Keratinocyte (primary cell): Measurements from ENCODE around the gene PTPRD.

Experiments
- CTCF ChIP-seq, 3 experiments: IDR thresholded peaks in 1 of 3; conservative IDR thresholded peaks in 1 of 3; optimal IDR thresholded peaks in 1 of 3; 2 replicates in 2 of 3; 3 replicates in 1 of 3; pipeline versions ENCODE3 to v1.5.1; 2011; ENCODE audit warnings: low read length in 3 of 3, mild to moderate bottlenecking in 3 of 3, moderate library complexity in 2 of 3, control low read depth in 1 of 3, inconsistent platforms in 1 of 3; ENCODE audit not compliant: insufficient read depth in 2 of 3; ENCODE audit errors: extremely low read depth in 1 of 3
- EZH2 ChIP-seq: IDR thresholded peaks from one replicate; pipeline ENCODE4 v1.6.1; 2012; ENCODE audit warnings: inconsistent platforms, mild to moderate bottlenecking, low read length, moderate library complexity

- TF ChIP-seq CTCF (optimal IDR thresholded peaks at IDR 0.05 in 1 of 3, IDR thresholded peaks at IDR 0.05 in 1 of 3, conservative IDR thresholded peaks at IDR 0.05 in 1 of 3; ENCODE audit: extremely low read depth in 1 of 3, insufficient read depth in 2 of 3, low read length in 3 of 3) (no peak), EZH2 (no peak)
Observed at GRCh38 chr9:8680658-8681057, 1932.1 kb downstream of the PTPRD start.
